Activated CD8-positive, alpha-beta memory T cell treated with anti-CD3 and anti-CD28 coated beads, Interleukin-2, amount 50 U/mL, for 1 hour (primary cell): ENCODE measurements around the gene B4GALNT4.
"Not testable (repeated sequence)": the region's sequence is repeated elsewhere in the genome, so short reads cannot be mapped to it uniquely, and the experiment has no call there.

Experiments
- DNase-seq: peaks from one replicate; pipeline ENCODE4 v3.0.0-alpha.2; 2020; ENCODE audit errors: extremely low read depth

The B4GALNT4 gene

DNA sequence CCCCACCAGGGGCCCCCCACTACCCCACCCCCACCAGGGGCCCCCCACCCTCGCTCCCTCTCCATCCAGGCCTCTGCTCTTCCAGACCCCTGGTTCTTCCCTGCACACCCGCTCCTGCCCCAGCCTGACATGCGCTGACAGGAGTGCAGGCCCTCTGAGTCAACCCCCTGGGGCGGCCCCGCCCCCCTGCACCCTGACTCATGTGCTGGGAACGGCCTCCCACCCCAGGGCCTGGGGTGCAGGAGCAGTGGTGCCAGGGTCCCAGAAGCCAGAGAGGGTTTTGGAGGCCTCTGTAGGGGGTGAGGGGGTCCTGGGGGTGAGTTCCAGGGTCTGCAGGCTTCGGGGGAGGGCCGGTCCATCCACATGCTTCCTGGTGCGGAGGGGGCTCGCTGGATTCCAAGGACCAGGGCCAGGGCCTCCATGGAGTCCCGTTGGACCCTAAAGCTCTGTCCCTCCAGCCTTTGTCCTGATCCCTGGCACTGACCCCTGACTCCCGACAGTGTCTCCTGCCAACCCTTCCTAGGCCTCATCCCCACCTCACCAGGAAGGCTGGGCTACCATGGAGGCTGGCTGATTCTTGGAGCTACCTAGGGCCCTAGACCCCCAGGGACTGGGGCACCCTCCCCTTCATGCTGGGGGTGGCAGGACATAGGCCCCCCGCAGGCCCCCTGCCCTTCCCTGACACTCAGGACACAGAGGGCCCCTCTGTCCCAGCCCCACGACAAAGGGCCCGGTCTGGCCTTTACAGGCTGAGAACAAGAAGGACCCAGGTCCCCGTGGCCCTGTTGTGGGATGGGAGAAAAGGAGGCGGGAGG lies 24.1 kb downstream of the B4GALNT4 start:
- DNase-seq = no peak

DNA sequence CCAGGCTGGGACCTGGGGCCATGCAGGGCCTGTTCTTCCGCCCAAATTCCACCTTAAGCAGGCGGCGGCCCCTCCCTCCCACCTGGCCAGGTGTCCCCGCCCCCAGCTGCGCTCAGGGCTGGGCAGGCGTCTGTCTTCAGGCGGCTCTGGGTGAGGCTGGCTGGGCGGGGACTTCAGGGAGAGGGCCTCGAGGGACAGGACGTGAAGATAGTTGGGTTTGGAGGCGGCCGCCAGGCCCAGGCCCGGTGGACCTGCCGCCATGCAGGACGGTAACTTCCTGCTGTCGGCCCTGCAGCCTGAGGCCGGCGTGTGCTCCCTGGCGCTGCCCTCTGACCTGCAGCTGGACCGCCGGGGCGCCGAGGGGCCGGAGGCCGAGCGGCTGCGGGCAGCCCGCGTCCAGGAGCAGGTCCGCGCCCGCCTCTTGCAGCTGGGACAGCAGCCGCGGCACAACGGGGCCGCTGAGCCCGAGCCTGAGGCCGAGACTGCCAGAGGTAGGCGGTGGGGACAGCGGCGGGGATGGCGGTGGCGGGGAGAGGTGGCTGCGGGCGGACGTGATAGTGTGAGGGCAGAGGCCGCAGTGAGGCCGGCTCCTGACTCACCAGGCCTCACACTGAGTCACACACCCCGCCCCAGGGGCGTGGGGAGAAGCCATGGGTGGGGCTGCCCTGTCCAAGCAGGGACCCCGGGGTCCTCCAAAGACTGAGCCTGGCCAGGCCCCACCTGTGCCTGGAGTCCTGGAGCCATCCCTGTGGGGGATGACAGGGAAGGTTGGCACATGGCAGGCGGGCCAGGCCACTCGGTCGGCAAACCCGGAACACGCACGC lies 24.9 kb downstream of the B4GALNT4 start, which contains the start of gene PKP3:
PKP3 (plus strand) TSS at position 176 of the 824 bp plus-strand sequence; CDS start at position 260, 84 bp downstream.
- DNase-seq = no peak

DNA sequence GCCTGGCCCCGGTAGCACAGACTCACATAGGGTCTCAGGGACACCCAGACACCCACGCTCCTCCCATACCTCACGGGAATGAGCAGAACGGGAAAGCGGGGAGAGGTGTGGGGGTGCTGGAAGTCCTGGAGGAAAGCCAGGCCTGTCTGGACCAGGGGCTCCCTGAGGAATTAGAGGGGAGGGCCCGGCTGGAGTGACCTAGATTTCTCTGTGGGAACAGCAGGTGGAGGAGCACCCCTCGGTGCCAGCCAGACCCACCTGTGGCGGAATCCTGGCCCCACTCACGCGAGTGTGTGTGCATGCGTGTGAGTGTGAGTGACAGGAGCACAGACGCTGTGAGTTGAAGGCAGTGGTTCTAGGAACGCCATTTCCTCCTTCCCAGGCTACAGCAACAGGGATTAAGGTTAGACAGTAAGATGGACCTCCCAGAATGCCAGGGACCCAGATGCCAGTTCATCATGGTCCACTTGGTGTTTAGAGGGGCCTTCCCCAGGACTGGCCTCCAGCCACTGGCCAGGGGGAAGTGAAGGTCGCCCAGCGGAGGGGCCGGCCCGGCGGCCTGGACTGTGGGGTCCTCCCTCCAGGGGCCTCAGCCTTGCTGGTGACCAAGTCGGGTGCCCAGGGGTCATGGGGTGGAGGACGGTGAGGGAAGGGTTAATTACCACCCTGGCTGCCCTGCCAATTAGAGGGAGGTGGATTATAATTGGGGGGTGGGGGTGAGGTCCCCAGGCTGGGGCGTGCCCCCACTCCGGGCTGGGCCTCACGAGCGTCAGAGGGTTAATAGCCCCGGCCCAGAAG lies 25.8 kb downstream of the B4GALNT4 start:
- DNase-seq = no peak

DNA sequence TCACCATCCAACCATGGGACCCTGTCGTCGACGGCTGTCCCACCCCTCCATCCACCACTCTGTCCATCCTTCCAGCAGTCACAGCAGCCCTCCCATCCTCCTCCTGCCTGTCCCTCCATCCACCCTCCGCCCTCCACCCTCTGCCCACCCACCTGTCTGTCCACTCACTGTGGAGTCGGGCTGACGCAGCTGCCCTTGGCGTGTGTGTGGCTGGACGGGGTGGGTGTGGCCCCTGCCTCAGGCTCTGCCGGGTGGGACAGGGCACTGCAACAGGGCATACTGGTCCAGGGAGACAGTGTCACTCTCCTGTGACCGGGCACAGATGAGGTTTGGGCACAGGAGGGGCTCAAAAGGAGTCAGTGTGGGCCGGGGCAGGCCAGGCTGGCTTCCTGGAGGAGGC lies 26.6 kb downstream of the B4GALNT4 start:
- no peak for DNase-seq

DNA sequence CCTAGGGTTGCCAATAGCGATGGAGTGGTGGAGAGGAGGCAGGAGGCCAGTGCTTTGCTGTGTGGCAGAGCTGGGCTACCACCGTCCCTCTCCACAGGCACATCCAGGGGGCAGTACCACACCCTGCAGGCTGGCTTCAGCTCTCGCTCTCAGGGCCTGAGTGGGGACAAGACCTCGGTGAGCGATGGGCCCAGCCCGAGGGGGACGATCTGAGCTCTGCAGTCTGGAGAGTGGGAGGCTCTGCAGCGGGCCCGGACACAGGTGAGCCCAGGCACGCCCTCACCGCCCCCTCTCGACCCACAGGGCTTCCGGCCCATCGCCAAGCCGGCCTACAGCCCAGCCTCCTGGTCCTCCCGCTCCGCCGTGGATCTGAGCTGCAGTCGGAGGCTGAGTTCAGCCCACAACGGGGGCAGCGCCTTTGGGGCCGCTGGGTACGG lies 27.2 kb downstream of the B4GALNT4 start:
- DNase-seq = no peak

DNA sequence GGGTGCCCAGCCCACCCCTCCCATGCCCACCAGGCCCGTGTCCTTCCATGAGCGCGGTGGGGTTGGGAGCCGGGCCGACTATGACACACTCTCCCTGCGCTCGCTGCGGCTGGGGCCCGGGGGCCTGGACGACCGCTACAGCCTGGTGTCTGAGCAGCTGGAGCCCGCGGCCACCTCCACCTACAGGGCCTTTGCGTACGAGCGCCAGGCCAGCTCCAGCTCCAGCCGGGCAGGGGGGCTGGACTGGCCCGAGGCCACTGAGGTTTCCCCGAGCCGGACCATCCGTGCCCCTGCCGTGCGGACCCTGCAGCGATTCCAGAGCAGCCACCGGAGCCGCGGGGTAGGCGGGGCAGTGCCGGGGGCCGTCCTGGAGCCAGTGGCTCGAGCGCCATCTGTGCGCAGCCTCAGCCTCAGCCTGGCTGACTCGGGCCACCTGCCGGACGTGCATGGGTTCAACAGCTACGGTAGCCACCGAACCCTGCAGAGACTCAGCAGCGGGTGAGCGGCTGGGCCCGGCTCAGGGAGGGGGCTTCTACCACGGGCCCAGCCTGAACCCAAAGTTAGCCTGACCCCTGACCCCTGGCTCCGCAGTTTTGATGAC lies 27.7 kb downstream of the B4GALNT4 start:
- DNase-seq = no peak

DNA sequence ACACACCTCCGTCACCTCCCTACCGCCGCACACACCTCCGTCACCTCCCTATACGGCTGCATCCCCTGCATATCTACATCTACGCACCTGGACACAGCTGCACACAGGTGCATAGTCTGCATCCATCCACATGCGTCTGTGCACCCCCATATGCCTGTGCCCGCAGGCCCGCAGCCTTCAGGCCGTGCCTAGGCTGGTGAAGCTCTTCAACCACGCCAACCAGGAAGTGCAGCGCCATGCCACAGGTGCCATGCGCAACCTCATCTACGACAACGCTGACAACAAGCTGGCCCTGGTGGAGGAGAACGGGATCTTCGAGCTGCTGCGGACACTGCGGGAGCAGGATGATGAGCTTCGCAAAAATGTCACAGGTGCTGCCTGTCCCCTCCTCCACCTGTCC lies 29.5 kb downstream of the B4GALNT4 start:
- DNase-seq = no peak

DNA sequence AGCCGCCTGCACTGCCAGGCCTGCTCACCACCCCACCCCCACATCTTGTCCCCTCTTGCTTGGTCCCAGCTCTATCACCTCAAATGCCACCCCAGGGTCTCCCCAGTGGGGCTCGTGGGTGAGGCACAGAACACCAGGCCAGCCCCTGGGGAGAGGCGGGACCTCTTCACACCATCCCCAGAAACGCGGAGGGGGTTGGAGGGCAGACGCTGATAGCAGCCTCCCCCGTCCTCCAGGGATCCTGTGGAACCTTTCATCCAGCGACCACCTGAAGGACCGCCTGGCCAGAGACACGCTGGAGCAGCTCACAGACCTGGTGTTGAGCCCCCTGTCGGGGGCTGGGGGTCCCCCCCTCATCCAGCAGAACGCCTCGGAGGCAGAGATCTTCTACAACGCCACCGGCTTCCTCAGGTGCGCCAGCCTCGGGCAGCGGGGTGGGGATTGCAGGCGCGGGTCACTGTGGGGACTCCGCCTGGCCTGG lies 30.5 kb downstream of the B4GALNT4 start:
- no peak for DNase-seq

DNA sequence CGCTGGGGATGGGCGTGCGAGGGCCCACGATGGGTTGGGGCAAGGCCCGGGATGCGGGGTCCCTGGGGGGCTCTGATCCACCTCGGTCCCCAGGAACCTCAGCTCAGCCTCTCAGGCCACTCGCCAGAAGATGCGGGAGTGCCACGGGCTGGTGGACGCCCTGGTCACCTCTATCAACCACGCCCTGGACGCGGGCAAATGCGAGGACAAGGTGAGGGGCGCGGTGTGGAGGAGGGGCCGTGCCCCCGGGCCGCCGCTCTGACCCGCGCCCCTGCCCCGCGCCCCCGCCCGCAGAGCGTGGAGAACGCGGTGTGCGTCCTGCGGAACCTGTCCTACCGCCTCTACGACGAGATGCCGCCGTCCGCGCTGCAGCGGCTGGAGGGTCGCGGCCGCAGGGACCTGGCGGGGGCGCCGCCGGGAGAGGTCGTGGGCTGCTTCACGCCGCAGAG lies 31.0 kb downstream of the B4GALNT4 start:
- no peak for DNase-seq

DNA sequence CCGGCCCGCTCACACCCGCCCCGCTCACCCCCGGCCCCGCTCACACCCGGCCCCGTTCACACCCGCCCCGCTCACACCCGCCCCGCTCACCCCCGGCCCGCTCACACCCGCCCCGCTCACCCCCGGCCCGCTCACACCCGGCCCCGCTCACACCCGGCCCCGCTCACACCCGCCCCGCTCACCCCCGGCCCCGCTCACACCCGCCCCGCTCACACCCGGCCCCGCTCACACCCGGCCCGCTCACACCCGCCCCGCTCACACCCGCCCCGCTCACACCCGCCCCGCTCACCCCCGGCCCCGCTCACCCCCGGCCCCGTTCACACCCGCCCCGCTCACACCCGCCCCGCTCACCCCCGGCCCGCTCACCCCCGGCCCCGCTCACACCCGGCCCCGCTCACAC lies 31.9 kb downstream of the B4GALNT4 start:
- DNase-seq = not testable (repeated sequence)

DNA sequence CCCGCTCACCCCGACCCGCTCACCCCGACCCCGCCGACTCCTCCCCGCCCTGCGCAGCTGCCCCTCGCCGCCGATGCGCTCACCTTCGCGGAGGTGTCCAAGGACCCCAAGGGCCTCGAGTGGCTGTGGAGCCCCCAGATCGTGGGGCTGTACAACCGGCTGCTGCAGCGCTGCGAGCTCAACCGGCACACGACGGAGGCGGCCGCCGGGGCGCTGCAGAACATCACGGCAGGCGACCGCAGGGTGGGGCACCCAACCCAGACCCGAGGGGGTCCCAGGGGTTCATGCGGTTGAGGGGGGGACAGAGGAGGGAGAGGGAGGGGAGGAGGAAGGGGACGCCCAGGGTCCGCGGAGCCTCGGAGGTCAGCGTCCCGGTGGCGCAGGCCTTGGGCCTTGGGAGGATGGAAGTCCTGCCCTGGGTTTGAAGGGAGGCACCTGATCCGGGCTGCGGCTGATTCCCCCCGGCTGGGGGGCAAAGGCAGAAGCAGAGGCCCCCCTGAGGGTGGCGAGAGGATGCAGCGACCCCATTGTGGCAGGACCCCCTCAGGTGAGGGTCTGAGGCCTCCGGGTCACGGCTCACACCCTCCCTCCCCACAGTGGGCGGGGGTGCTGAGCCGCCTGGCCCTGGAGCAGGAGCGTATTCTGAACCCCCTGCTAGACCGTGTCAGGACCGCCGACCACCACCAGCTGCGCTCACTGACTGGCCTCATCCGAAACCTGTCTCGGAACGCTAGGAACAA lies 33.9 kb downstream of the B4GALNT4 start:
- DNase-seq = no peak

DNA sequence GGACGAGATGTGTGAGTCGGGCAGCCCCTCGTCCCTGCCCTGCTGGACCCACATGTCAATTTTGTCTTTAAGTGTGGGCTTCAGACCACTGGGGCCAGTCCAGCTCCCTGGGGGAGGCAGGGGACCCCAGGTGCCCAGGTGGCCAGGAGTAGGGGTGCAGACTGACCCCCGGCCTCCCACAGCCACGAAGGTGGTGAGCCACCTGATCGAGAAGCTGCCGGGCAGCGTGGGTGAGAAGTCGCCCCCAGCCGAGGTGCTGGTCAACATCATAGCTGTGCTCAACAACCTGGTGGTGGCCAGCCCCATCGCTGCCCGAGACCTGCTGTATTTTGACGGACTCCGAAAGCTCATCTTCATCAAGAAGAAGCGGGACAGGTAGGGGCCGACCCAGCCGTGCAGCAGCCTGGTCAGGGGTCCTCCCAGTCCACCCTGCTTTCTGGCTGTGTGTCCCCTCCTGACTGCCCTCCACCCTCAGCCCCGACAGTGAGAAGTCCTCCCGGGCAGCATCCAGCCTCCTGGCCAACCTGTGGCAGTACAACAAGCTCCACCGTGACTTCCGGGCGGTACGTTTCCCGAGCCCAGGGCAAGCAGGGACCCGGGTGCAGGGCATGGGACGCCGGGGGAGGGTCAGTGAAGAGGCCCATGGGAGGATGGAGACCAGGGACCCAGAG lies 34.6 kb downstream of the B4GALNT4 start:
- no peak for DNase-seq

DNA sequence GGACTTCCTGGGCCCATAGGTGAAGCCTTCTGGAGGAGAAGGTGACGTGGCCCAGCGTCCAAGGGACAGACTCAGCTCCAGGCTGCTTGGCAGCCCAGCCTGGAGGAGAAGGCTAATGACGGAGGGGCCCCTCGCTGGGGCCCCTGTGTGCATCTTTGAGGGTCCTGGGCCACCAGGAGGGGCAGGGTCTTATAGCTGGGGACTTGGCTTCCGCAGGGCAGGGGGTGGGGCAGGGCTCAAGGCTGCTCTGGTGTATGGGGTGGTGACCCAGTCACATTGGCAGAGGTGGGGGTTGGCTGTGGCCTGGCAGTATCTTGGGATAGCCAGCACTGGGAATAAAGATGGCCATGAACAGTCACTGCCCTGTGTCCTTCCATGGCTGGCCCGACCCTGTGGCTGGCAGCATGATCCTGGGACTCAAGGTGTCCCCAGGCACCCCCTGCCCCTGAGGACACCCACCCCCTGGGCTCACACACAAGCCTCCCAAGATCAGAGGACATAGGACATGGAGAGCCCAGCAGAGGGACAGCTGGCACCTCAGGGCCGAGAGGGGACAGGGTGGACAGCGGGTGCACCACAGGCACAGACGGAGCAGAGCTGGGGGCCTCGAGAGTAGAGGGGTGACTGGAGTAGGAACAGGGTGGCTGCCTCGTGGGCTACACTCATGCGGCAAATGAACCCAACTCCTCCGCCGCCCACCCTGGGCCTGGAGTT lies 35.4 kb downstream of the B4GALNT4 start:
- DNase-seq = no peak

DNA sequence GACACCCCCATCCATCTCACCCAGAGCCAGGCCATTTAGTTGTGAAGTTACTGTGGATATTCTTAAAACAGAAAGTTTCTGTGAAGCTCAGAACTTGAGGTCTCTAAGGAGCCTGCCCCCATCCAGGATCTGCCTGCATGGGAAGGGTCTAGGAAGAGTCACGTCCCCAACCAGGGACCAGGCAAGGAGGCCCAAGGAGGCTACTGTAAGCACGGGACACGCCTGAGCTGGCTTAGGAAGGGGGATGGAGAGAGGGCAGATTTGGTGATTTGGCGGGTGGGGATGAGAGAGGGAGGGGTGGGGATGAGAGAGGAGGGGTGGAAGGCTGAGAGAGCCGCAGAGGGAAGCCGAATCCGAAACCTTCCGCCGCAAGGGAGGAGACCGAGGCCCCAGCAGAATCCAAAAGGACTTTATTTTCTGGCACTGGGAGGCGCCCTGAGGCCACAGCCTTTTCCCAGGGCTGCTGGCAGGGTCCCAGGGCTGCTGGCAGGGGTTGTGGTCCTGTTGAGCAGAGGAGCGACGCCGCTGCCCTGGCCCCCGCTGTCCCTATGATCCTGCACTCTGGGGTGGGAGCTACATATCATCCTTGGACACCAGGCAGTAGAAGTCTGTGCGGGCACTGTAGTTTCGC lies 36.1 kb downstream of the B4GALNT4 start:
- DNase-seq = no peak

DNA sequence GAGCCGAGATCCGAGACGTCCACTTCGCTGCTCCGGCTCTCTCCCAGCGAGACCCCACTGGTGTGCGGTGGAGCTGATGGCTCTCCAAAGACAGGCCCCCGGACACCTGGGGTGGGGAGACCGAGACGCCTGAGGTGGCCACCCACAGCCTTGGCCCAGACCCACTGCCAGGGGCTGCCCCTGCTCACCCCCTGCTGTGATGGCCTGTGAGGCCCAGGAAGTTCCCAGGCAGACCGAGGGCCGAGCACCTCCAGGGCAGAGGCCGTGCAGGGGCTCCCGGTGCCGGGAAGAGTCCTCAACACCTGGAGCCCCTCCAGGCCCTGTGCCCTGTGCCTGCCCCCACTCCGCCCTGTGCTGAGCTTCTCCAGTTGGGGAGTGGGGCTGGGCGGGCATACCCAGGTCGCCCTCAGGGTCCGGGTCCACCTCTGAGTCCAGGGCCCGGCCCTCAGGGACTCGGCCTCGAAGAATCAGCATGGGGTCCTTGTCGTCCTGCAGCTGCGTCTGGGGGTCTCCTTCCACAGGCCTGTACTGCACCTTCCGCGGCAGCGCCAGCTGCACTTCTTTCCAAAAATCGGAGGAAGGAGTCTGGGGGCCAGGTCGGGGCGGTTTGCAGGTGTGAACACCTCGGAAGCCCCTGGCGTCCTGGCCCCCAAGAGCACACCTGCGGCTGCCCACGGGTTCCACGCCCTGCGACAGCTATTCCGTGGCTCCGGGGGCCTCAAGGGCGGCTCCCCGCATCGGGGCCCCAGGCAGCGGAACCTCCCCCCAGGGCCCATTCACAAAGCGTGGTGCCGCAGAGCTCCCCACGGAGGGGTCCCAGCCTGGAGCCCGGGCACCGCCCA lies 36.9 kb downstream of the B4GALNT4 start:
- DNase-seq = no peak

DNA sequence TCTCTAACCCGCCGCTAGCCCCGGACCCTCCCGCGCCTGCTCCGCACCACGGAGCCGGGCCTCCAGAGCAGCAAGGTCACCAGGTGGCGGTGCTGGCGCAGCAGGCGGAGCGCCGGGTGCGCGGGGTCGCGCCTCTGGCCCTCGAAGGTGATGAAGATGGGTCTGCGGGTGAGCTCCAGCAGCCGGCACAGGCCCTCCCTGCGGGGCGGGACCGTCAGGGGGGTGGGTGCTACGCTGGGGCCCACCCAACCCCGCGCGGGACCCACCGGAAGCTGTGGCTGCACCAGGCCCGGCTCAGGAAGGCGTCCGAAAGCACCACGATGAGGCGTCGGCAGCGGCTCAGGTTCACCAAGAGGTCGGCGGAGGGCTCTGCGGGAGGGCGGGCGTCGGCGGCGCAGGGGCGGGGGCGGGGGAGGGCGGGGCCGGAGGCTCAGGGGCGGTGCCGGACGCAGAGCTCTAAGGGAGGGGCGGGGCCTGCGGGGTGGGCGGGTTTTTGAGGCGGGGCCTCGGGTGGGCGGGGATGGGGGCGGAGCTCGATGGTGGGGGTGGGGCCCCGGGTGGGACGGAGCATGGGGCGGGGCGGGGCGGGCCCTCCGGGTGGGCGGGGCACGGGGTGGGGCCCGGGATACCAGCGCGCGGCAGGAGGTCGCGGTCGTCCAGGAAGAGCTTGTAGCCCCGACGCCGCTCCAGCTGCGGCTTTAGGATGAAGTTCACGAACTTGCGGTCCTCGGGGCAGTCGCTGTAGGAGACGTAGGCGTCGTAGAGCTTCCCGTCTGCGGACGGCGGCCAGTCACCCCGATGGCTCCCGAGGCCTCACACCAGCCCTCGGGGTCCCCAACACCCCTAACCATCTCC lies 37.7 kb downstream of the B4GALNT4 start:
- DNase-seq = peak; percentile 88

DNA sequence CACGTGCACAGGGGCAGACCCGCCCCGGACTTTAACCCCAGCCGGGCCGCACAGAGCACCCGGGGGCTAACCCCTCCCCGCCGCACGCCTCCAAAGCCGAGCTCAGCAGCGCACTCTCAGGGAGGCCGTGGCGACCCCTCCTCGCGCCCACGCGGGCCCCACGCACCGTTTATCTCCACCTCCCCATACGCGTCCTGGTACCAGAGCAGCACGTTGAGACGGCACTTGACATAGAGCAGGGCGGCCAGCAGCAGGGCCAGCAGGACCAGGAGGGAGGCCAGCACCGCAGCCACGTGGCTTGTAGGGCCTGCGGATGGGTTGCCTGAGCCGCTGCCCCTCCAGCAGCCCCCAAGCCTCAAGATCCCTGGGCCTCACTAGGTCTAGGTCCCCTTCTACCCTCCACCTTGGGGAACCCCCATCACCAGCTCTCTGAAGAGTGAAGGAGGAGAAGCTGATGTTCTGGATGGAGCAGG lies 38.4 kb downstream of the B4GALNT4 start:
- no peak for DNase-seq
